WERI-Rb-1 (cell line): ENCODE results near the gene PUM1.

Experiments used
- DNase-seq: peaks from one replicate; pipeline ENCODE4 v3.0.0-alpha.2; 2020
- H3K27ac ChIP-seq: fragments of 250-450 bp; sonication (Bioruptor Pico); 2 replicates; pipeline ENCODE4 v1.5.1; 2020; ENCODE audit warnings: mild to moderate bottlenecking, moderate library complexity
- H3K27me3 ChIP-seq: fragments of 250-450 bp; sonication (Bioruptor Pico); 2 replicates; pipeline ENCODE4 v1.5.1; 2021; ENCODE audit warnings: mild to moderate bottlenecking, low read depth, moderate library complexity; ENCODE audit not compliant: insufficient read depth, severe bottlenecking
- H3K36me3 ChIP-seq: fragments of 250-450 bp; sonication (Bioruptor Pico); 2 replicates; pipeline ENCODE4 v1.5.1; 2020; ENCODE audit warnings: mild to moderate bottlenecking, moderate library complexity
- H3K4me3 ChIP-seq: 2 replicates; pipeline ENCODE4 v1.5.1; 2011; ENCODE audit warnings: low read depth, mild to moderate bottlenecking, control low read depth, low read length
- H3K9me3 ChIP-seq: fragments of 250-450 bp; sonication (Bioruptor Pico); 2 replicates; pipeline ENCODE4 v1.5.1; 2021; ENCODE audit warnings: mild to moderate bottlenecking, moderate library complexity; ENCODE audit not compliant: severe bottlenecking
- TF ChIP-seq, protein P1 (sequence below): IDR thresholded peaks from 2 replicates; pipeline ENCODE4 v1.5.1; 2011; ENCODE audit warnings: low read depth, mild to moderate bottlenecking, control low read depth, inconsistent platforms, low read length

The PUM1 gene

DNA sequence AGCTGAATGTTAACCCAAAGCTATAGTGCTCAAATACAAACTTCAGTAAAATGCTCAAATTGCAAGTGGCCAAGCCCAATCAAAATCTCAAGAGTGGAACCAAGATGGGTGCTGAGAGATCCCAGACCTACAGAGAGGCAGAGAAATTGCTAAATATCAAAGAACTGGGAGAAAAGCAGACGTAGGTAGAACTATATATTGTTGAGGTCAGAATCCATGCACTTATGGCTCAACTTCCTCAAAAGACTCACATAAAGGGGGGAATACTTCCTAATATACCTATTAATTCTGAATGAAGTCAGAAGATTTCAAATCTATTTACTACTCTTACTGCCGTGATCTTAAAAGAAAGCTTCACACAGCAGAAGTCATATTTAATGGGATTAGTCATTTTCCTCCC is 65.2 kb downstream of the PUM1 start:
- Histone ChIP-seq H3K9me3 (no peaks in the 10 kb centered on the region), H3K27me3 (no peaks in the 10 kb centered on the region), H3K4me3 (no peak overlapping the region), H3K36me3 (peaks cover 95% of the 10 kb centered on the region), H3K27ac (no peak overlapping the region)
- DNase-seq, result no peak
- TF ChIP-seq, protein P1, sequence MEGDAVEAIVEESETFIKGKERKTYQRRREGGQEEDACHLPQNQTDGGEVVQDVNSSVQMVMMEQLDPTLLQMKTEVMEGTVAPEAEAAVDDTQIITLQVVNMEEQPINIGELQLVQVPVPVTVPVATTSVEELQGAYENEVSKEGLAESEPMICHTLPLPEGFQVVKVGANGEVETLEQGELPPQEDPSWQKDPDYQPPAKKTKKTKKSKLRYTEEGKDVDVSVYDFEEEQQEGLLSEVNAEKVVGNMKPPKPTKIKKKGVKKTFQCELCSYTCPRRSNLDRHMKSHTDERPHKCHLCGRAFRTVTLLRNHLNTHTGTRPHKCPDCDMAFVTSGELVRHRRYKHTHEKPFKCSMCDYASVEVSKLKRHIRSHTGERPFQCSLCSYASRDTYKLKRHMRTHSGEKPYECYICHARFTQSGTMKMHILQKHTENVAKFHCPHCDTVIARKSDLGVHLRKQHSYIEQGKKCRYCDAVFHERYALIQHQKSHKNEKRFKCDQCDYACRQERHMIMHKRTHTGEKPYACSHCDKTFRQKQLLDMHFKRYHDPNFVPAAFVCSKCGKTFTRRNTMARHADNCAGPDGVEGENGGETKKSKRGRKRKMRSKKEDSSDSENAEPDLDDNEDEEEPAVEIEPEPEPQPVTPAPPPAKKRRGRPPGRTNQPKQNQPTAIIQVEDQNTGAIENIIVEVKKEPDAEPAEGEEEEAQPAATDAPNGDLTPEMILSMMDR, result no peak

DNA sequence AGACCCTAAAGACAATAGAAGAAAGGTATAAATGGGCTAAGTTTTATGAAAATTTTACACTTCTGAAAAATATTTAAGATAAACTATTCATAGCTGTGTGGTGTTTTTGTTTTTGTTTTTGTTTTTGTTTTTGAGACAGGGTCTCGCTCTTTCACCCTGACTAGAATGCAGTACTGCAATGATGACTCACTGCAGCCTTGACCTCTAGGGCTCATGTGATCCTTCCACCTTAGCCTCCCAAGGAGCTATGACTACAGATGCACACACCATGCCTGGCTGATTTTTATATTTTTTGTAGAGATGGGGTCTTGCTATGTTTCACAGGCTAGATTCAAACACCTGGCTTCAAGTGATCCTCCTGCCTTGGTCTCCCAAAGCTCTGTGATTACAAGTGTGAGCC is 66.6 kb downstream of the PUM1 start:
- TF ChIP-seq, protein P1, result no peak

DNA sequence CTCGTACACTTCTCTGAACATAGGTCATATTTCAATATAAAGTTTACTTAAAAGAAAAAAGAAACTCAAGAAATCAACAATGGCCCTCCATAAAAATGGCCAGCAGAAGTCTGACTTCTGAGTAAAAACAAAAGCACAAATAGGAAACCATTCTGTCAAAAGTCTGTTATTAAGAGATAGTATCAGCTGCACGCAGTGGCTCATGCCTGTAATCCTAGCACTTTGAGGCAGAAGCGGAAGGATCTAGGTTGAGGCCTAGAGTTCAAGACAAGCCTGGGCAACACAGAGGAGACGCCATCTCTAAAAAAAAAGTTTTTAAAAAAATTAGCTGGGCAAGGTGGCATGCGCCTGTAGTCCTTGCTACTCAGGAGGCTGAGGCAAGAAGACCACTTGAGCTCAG is 67.3 kb downstream of the PUM1 start:
- Histone ChIP-seq H3K36me3 (peaks cover 92% of the 10 kb centered on the region), H3K27me3 (no peaks in the 10 kb centered on the region), H3K4me3 (no peak overlapping the region), H3K9me3 (no peaks in the 10 kb centered on the region), H3K27ac (no peak overlapping the region)
- TF ChIP-seq, protein P1, result no peak
- no peak for DNase-seq

More for the DNA sequence above, 66.6 kb downstream of the PUM1 start:
- Histone ChIP-seq H3K27me3 (no peaks in the 10 kb centered on the region), H3K9me3 (no peaks in the 10 kb centered on the region), H3K4me3 (no peak overlapping the region), H3K36me3 (peaks cover 95% of the 10 kb centered on the region), H3K27ac (no peak overlapping the region)
- DNase-seq, result no peak

DNA sequence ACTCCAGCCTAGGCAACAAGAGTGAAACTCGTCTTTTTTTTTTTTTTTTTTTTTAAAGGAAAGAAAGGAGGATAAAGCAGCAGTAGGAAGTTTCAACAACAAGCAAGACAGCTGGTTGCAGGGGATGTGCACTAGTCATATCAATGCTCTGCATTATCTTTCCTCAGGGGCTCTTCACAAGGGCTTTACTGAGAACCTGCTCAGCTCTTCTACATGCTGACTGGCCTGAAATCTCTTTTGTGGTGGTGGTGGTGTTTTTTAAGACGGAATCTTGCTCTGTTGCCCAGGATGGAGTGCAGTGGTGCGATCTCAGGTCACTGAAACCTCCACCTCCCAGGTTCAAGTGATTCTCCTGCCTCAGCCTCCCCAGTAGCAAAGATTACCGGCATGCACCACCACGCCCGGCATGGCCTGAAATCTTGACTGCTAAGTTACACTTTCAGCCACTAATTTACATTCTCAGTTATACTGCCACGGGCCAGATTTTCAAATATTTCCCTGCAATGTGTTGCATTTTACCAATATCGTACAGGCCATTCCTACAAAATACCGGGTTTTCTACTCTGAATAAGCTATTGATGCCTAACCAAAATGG is 68.0 kb downstream of the PUM1 start:
- no peak overlapping the region for H3K27ac ChIP-seq
- H3K4me3 ChIP-seq, result no peak overlapping the region
- H3K27me3 ChIP-seq, result no peaks in the 10 kb centered on the region
- no peak for DNase-seq
- TF ChIP-seq, protein P1, result no peak
- H3K36me3 ChIP-seq, result peaks cover 89% of the 10 kb centered on the region
- no peaks in the 10 kb centered on the region for H3K9me3 ChIP-seq

DNA sequence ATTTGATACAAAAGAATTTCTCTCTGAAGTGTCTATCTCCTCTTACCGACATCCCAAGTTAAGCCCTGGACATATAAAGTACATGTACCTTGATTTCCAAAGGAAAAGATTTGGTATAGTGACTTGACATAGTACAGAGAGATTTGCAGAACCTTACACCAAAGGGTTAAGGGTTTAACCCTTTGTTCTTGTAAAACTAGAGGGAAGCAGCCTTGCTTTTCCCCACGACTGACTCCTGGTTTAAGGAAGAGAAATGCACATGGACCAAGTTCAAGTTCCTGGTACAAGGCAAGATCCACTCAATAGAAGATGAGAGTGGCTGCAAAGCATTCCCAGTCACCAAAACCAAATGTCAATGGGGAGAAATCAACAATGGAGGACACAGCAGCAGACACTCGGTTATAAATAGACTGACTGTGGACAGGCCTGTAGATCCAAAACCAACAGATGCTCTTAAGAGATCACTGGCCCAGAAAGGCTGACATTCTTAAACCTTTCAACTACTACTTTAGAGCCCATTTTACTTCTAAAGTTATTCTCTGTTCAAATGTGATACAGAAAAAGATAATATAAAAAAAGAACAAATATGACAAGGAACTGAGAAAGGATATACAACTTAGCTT is 69.4 kb downstream of the PUM1 start:
- H3K4me3 ChIP-seq, result no peak overlapping the region
- TF ChIP-seq, protein P1, result no peak
- H3K27me3 ChIP-seq, result no peaks in the 10 kb centered on the region
- H3K36me3 ChIP-seq, result peaks cover 91% of the 10 kb centered on the region
- no peak overlapping the region for H3K27ac ChIP-seq
- no peaks in the 10 kb centered on the region for H3K9me3 ChIP-seq
- no peak for DNase-seq
